ENCODE measurements around the gene KLF3. TPM values are rescaled to one million over a fixed set of nuclear protein-coding genes. Genes with fewer than 3 reads are reported as not detected.

Gene KLF3
- polyA plus RNA-seq, 1 experiment = 11.4 TPM

DNA sequence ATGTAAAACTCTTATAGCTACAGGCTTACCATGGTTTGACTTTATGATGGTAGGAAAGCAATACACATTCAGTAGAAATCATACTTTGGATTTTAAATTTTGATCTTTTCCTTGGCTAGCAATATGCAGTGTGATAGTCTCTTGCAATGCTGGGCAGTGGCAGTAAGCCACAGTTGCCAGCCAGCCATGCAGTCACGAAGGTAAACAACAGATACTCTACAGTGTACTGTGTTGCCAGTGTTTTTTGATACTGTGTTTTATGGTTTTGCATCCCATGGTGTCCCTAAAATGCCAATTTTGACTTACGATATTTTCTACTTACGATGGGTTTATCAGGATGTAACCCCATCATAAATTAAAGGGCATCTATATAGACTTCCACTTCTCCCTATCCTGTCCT, 24.8 kb upstream of the KLF3 start:
- ChIA-PET CTCF (no interaction called here), POLR2A (no interaction called here)
- Histone ChIP-seq H3K27me3 (ENCODE audit: control insufficient read depth, insufficient read depth, low read length) (peaks cover 2% of the 10 kb centered on the region; the same call in 1 of the 2 replicates), H3K4me3 (ENCODE audit: low read depth, low read length) (no peak overlapping the region), H3K36me3 (ENCODE audit: control insufficient read depth, insufficient read depth, low read length) (no peaks in the 10 kb centered on the region)
- TF ChIP-seq, protein P1, sequence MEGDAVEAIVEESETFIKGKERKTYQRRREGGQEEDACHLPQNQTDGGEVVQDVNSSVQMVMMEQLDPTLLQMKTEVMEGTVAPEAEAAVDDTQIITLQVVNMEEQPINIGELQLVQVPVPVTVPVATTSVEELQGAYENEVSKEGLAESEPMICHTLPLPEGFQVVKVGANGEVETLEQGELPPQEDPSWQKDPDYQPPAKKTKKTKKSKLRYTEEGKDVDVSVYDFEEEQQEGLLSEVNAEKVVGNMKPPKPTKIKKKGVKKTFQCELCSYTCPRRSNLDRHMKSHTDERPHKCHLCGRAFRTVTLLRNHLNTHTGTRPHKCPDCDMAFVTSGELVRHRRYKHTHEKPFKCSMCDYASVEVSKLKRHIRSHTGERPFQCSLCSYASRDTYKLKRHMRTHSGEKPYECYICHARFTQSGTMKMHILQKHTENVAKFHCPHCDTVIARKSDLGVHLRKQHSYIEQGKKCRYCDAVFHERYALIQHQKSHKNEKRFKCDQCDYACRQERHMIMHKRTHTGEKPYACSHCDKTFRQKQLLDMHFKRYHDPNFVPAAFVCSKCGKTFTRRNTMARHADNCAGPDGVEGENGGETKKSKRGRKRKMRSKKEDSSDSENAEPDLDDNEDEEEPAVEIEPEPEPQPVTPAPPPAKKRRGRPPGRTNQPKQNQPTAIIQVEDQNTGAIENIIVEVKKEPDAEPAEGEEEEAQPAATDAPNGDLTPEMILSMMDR (IDR thresholded peaks at IDR 0.05; ENCODE audit: insufficient read depth, low read depth, low read length) = no peak
- no peak for DNase-seq (ENCODE audit: low read depth)

DNA sequence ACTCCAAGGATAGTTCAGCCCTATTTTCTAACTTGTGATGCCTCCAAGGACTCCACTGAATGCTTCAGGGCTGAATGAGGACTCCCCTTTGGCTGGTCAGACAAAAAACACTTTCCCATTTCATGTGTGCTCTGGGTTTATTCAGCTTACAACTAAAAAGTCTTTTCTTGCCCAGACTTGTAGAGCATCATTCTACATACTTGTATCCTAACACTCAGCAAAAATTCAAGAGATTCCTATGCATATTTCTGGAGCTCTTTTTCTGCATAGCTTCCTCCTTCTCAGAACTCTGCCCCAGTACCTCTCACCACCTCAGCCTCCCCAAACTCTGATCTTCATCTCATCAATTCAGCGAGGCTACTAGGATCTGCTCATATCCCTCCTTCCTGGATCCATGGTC, 22.2 kb upstream of the KLF3 start:
- CTCF ChIA-PET = interaction anchor here (1.2 kb wide), 1 partner anchor 12 kb away, joined by 3 read pairs; no protein-coding TSS in a partner anchor
- POLR2A ChIA-PET = no interaction called here
- Histone ChIP-seq H3K36me3 (ENCODE audit: control insufficient read depth, insufficient read depth, low read length) (no peaks in the 10 kb centered on the region), H3K4me3 (ENCODE audit: low read depth, low read length) (no peak overlapping the region), H3K27me3 (ENCODE audit: control insufficient read depth, insufficient read depth, low read length) (no peaks in the 10 kb centered on the region; the same call in 1 of the 2 replicates)
- TF ChIP-seq, protein P1 (IDR thresholded peaks at IDR 0.05; ENCODE audit: insufficient read depth, low read depth, low read length) = no peak
- no peak for DNase-seq (ENCODE audit: low read depth)

DNA sequence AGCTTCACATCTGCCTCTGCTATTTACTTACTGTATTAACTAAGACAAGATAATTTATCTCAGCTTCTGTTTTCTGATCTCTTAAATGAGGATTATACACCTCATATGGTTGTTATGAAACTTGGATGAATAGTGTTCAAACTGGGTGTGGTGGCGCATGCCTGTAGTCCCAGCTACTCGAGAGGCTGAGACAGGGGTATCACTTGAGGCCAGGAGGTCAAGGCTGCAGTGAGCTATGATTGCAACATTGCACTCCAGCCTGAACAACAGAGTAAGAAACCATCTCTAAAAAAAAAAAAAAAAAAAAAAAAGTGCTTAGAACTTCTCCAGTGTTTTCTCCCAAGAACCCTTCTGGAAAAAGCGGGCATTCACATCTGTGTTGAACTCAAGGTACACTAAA, 19.8 kb upstream of the KLF3 start:
- H3K36me3 ChIP-seq (ENCODE audit: control insufficient read depth, insufficient read depth, low read length) = no peaks in the 10 kb centered on the region
- TF ChIP-seq, protein P1 (IDR thresholded peaks at IDR 0.05; ENCODE audit: insufficient read depth, low read depth, low read length) = no peak
- ChIA-PET CTCF (interaction anchor here (0.9 to 1.1 kb wide), 2 partner anchors 9 to 10 kb away, joined by 3 to 4 read pairs; no protein-coding TSS in a partner anchor), POLR2A (no interaction called here)
- no peak overlapping the region for H3K4me3 ChIP-seq (ENCODE audit: low read depth, low read length)
- no peak for DNase-seq (ENCODE audit: low read depth)
- no peaks in the 10 kb centered on the region; the same call in 1 of the 2 replicates for H3K27me3 ChIP-seq (ENCODE audit: control insufficient read depth, insufficient read depth, low read length)

DNA sequence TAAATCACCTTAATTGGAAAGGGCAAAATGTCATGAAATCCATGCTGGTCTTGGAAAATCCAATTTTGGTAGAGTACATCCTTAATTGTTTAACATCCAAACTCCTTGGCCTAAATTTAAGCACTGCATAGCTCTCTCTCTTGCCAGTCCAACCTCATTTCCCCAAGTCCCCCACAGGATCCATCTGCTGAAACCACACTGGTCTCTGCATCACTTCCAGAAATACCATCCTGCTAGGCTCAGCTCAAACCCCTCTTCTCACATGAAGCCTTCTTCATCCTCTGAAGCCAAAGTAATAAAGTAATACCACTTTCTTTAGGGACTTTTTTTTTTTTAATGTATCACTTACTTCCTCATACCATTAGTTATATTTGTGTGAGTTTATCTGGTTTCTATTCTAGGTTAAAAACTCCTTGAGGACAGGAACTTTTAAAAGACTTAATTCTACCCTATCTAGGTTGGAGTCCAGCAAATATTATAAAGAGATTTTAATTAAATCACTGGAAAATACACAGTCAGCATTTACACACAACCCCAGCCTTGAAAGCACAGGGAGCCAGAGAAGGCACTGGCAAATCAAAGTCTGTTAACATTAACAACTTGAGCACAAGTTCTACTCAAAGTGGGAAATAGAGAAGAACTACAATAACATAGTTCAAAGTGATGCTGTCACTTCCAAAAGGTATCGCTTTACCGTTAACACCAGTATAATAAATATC, 16.7 kb upstream of the KLF3 start:
- DNase-seq (ENCODE audit: low read depth) = no peak
- Histone ChIP-seq H3K4me3 (ENCODE audit: low read depth, low read length) (no peak overlapping the region), H3K27me3 (ENCODE audit: control insufficient read depth, insufficient read depth, low read length) (no peaks in the 10 kb centered on the region; the same call in 1 of the 2 replicates), H3K36me3 (ENCODE audit: control insufficient read depth, insufficient read depth, low read length) (no peaks in the 10 kb centered on the region)
- ChIA-PET POLR2A (no interaction called here), CTCF (no interaction called here)
- TF ChIP-seq, protein P1 (IDR thresholded peaks at IDR 0.05; ENCODE audit: insufficient read depth, low read depth, low read length) = no peak

DNA sequence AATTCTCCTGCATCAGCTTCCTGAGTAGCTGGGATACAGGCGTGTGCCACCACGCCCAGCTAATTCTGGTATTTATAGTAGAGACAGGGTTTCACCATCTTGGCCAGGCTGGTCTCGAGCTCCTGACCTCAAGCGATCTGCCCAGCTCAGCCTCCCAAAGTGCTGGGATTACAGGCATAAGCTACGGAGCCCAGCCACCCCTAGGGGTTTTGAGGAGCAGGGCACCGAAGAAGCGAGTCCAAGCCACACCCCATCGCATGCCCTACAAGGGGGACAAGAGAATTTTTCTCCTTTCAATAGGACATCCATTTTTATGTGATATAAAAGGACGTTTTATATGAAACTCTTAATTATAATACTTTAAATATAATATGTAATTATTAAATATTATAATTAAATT, 13.9 kb upstream of the KLF3 start:
- DNase-seq (ENCODE audit: low read depth) = no peak
- ChIA-PET POLR2A (no interaction called here), CTCF (no interaction called here)
- Histone ChIP-seq H3K36me3 (ENCODE audit: control insufficient read depth, insufficient read depth, low read length) (no peaks in the 10 kb centered on the region), H3K4me3 (ENCODE audit: low read depth, low read length) (no peak overlapping the region), H3K27me3 (ENCODE audit: control insufficient read depth, insufficient read depth, low read length) (peaks cover 3% of the 10 kb centered on the region)
- TF ChIP-seq, protein P1 (IDR thresholded peaks at IDR 0.05; ENCODE audit: insufficient read depth, low read depth, low read length) = no peak
